WI38 (cell line): Measurements from ENCODE around the gene RETREG3.
A peak's percentile ranks its signal among the peaks of the same experiment; 100 is the strongest.

Source experiments
- H3K4me3 ChIP-seq: 2 replicates; pipeline ENCODE4 v1.5.1; 2011; ENCODE audit warnings: low read depth, mild to moderate bottlenecking, control low read depth, low read length
- CTCF ChIP-seq: IDR thresholded peaks from 2 replicates; pipeline ENCODE4 v1.5.1; 2012; ENCODE audit warnings: low read depth, mild to moderate bottlenecking, control low read depth, low read length

The RETREG3 gene

DNA sequence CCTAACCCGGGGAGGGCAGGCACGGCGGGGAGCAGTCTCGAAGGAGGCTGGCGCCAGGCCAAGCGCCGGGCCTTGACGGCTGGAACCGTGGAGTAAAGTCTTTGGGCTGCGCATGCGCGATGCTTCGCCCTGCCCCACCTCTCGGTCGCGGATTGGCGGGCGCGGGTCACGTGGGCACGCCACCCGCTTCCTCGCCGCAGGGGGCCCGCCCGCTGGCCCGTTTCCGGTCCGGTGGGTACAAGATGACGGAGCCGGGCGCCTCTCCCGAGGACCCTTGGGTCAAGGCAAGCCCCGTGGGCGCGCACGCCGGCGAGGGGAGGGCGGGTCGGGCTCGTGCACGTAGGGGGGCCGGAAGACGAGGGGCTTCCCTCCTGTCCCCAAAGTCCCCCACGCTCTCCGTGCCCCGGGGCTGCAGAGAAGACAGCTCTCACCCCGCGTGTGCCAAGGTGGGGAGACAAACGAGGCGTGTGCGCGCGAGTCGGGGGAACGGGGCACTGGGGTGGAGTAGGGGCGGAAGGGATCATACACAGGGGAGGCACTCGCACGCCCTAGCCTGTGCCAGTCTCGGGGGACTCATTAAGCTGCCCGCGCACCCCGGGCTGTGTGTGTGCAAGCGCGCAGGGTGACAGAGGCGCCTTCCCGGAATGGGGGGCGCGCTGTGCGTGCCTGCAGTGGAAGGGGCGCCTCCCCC, 42.1 kb downstream of the RETREG3 start, which contains the start of gene MLX:
MLX (plus strand) TSS at position 218 of the 691 bp plus-strand sequence; CDS start at position 243, 25 bp downstream.
- no peak for TF ChIP-seq CTCF

GRCh38 chr17:42566215-42566882, 42.8 kb downstream of the RETREG3 start:
- no peak for TF ChIP-seq CTCF
- H3K4me3 ChIP-seq = peak overlapping the region; percentile 84

More for the DNA sequence above, 42.1 kb downstream of the RETREG3 start, which contains the start of gene MLX:
- H3K4me3 ChIP-seq = peak within 1 kb of the TSS; percentile 84

DNA sequence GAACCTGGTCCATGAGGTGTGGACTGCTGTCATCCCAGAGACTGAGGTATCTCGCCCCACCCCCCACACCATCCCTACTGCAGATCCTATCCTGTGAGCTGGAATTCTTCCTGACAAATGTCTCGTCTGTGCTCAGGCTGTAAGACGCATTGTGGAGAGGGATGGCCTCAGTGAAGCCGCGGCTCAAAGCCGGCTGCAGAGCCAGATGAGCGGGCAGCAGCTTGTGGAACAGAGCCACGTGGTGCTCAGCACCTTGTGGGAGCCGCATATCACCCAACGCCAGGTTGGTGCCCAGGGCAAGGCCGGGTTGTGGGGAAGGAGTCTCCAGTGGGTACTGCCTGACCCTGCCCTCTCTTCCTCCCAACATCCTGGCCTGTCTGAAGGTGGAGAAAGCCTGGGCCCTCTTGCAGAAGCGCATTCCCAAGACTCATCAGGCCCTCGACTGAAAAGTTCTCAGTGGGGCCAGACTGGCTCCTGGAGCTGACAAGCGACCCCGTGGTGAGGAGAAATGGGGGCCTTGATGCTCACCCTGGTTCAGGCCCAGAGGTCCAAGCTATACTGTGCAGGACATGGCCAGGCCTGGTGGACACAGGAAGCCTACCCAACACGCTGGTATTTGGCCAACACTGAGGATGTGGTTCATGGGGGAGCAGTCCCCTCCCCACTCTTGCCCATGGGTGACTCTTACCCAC, 43.5 kb downstream of the RETREG3 start:
- TF ChIP-seq CTCF = no peak
- H3K4me3 ChIP-seq = no peak overlapping the region

GRCh38 chr17:42564815-42565522, 44.2 kb downstream of the RETREG3 start:
- no peak overlapping the region for H3K4me3 ChIP-seq
- TF ChIP-seq CTCF = no peak

DNA sequence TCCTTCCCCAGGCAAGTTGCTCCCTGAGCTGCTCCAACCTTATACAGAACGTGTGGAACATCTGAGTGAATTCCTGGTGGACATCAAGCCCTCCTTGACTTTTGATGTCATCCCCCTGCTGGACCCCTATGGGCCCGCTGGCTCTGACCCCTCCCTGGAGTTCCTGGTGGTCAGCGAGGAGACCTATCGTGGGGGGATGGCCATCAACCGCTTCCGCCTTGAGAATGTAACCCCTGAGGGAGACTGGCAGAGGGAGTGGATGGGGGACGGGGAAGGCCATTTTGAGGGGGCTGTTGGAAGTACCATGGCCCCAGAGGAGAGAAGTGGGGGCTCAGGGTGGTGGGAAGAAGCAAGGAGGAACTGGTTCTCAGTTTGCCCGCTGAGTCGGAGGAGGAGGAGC, 45.2 kb downstream of the RETREG3 start:
- TF ChIP-seq CTCF = no peak
- no peak overlapping the region for H3K4me3 ChIP-seq

GRCh38 chr17:42563543-42563942, 45.6 kb downstream of the RETREG3 start:
- peak overlapping the region; percentile 95 for H3K4me3 ChIP-seq
- TF ChIP-seq CTCF = no peak
